ENCODE measurements around the gene AFTPH. TPM values are rescaled to one million over a fixed set of nuclear protein-coding genes. Genes with fewer than 3 reads are reported as not detected.

AFTPH gene
- polyA plus RNA-seq, 1 of the 3 experiments (the other 2 are of a cell fraction), result 7.4 TPM

- no peak for DNase-seq
- no peak overlapping the region for H3K9ac ChIP-seq
- 91% methylated on average over 5 of the region's 6 CpGs for WGBS (ENCODE audit: low lambda C conversion rate)
- H3K9me2 ChIP-seq, result no peaks in the 10 kb centered on the region
- no peak overlapping the region for H3K4me3 ChIP-seq (ENCODE audit: low read depth in 2 of 2, low read length in 1 of 2)
- no peak overlapping the region for H3K27ac ChIP-seq (ENCODE audit: low read depth in 2 of 2, low read length in 1 of 2)
- H3K9me3 ChIP-seq, result no peaks in the 10 kb centered on the region
- no peak overlapping the region for H3K4me2 ChIP-seq
- no peaks in the 10 kb centered on the region for H3K79me2 ChIP-seq (ENCODE audit: insufficient read depth)
- TF ChIP-seq RFX5 (IDR thresholded peaks at IDR 0.05; ENCODE audit: low read length), result no peak
- TF ChIP-seq RAD21 (IDR thresholded peaks at IDR 0.05; ENCODE audit: low read length), result no peak
- no peak for TF ChIP-seq CHD2 (IDR thresholded peaks at IDR 0.05; ENCODE audit: low read length, partially characterized antibody)
- no peak for TF ChIP-seq GATA2 (CRISPR knock-in tag; IDR thresholded peaks at IDR 0.05)
- no peak for TF ChIP-seq FOXM1 (IDR thresholded peaks at IDR 0.05; ENCODE audit: low read depth)
- TF ChIP-seq RXRA (IDR thresholded peaks at IDR 0.05; ENCODE audit: borderline replicate concordance, low read depth), result no peak
- TF ChIP-seq USF1 (IDR thresholded peaks at IDR 0.05; ENCODE audit: borderline replicate concordance, low read depth), result no peak
- TF ChIP-seq YY1 (IDR thresholded peaks at IDR 0.05; ENCODE audit: low read depth), result no peak
- TF ChIP-seq MAX (IDR thresholded peaks at IDR 0.05; ENCODE audit: low read depth), result no peak
- no peak for TF ChIP-seq MXI1 (IDR thresholded peaks at IDR 0.05; ENCODE audit: low read depth, low read length)
- no peak for TF ChIP-seq USF2 (IDR thresholded peaks at IDR 0.05; ENCODE audit: borderline replicate concordance, low read depth, low read length)
- no peak for TF ChIP-seq RCOR1 (IDR thresholded peaks at IDR 0.05; ENCODE audit: low read length)
- TF ChIP-seq MEF2A (IDR thresholded peaks at IDR 0.05; ENCODE audit: borderline replicate concordance, low read depth), result no peak
- TF ChIP-seq NFIC (IDR thresholded peaks at IDR 0.05; ENCODE audit: borderline replicate concordance), result no peak
- H3F3A ChIP-seq (replicated peaks; ENCODE audit: insufficient read depth), result no peaks in the 10 kb centered on the region
- H2AFZ ChIP-seq (ENCODE audit: low read depth), result no peak overlapping the region
- H3K36me3 ChIP-seq (replicated peaks in 1 of 2; ENCODE audit: control insufficient read depth in 1 of 2, insufficient read depth in 2 of 2, low read length in 1 of 2), result no peaks in the 10 kb centered on the region
- no peaks in the 10 kb centered on the region for H4K20me1 ChIP-seq (ENCODE audit: insufficient read depth)
- POLR2A ChIA-PET, result no interaction called here
- peaks cover 0 to 29% of the 10 kb centered on the region in 2 experiments; a peak in 2 of 4 replicates for H3K4me1 ChIP-seq (ENCODE audit: control insufficient read depth in 1 of 2, insufficient read depth in 2 of 2, low read depth in 1 of 2, low read length in 1 of 2)
- H3K27me3 ChIP-seq (ENCODE audit: insufficient read depth), result no peaks in the 10 kb centered on the region
- CTCF ChIA-PET, result interaction anchor here (0.8 to 2.2 kb wide), 5 partner anchors 8 to 39 kb away, joined by 3 to 10 read pairs (median 3); no protein-coding TSS in a partner anchor
Observed at GRCh38 chr2:64624108-64624610, 100.0 kb downstream of the AFTPH start.

- no peak overlapping the region for H3K4me2 ChIP-seq
- CTCF ChIA-PET, result interaction anchor here (0.8 to 1.9 kb wide), 6 partner anchors 8 to 248 kb away, joined by 3 to 10 read pairs (median 3); no protein-coding TSS in a partner anchor
- no peak overlapping the region for H3K27ac ChIP-seq (ENCODE audit: low read depth in 2 of 2, low read length in 1 of 2)
- no peaks in the 10 kb centered on the region for H3K9me3 ChIP-seq
- H3K27me3 ChIP-seq (ENCODE audit: insufficient read depth), result no peaks in the 10 kb centered on the region
- H3K79me2 ChIP-seq (ENCODE audit: insufficient read depth), result no peaks in the 10 kb centered on the region
- no peaks in the 10 kb centered on the region for H3K36me3 ChIP-seq (replicated peaks in 1 of 2; ENCODE audit: control insufficient read depth in 1 of 2, insufficient read depth in 2 of 2, low read length in 1 of 2)
- WGBS (ENCODE audit: low lambda C conversion rate), result 79% methylated on average over 6 of the region's 6 CpGs
- H4K20me1 ChIP-seq (ENCODE audit: insufficient read depth), result no peaks in the 10 kb centered on the region
- H2AFZ ChIP-seq (ENCODE audit: low read depth), result no peak overlapping the region
- no peak overlapping the region for H3K9ac ChIP-seq
- H3K9me2 ChIP-seq, result no peaks in the 10 kb centered on the region
- H3K4me3 ChIP-seq (ENCODE audit: low read depth in 2 of 2, low read length in 1 of 2), result no peak overlapping the region
- DNase-seq, result no peak
- POLR2A ChIA-PET, result no interaction called here
- no peaks in the 10 kb centered on the region for H3F3A ChIP-seq (replicated peaks; ENCODE audit: insufficient read depth)
- peaks cover 0 to 34% of the 10 kb centered on the region in 2 experiments; a peak in 2 of 4 replicates for H3K4me1 ChIP-seq (ENCODE audit: control insufficient read depth in 1 of 2, insufficient read depth in 2 of 2, low read depth in 1 of 2, low read length in 1 of 2)
- no peak for TF ChIP-seq CTCF (IDR thresholded peaks at IDR 0.05)
- no peak for TF ChIP-seq IRF3 (IDR thresholded peaks at IDR 0.05; ENCODE audit: low read depth, low read length)
- no peak for TF ChIP-seq RAD21 (IDR thresholded peaks at IDR 0.05; ENCODE audit: low read length)
- TF ChIP-seq USF2 (IDR thresholded peaks at IDR 0.05; ENCODE audit: borderline replicate concordance, low read depth, low read length), result no peak
Observed at GRCh38 chr2:64624862-64625261, 100.7 kb downstream of the AFTPH start.
